GM03348 (cell line): Measurements from ENCODE around the gene PPME1.

Experiments
- DNase-seq: peaks from one replicate; pipeline ENCODE4 v3.0.0; 2012; ENCODE audit warnings: low spot score

PPME1 gene

DNA sequence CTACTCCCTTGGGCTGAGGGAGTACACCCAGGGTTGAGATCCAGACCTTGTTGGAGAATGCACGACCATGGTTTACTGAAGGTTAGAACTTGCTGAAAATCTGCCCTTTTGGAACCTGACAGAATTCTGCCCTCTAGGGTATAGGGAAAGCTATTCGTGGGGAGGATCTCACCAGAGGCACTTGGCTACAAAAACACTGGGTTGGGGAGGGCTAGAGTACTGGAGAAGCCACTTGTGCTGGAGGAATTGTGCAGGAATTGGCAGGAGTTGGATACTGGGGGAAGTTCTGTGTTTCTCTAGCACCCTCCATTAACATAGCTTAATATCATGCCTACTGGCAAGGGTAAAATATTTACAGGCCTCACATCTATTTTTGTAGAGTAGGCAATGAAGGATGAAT, 55.8 kb downstream of the PPME1 start:
- DNase-seq: no peak

DNA sequence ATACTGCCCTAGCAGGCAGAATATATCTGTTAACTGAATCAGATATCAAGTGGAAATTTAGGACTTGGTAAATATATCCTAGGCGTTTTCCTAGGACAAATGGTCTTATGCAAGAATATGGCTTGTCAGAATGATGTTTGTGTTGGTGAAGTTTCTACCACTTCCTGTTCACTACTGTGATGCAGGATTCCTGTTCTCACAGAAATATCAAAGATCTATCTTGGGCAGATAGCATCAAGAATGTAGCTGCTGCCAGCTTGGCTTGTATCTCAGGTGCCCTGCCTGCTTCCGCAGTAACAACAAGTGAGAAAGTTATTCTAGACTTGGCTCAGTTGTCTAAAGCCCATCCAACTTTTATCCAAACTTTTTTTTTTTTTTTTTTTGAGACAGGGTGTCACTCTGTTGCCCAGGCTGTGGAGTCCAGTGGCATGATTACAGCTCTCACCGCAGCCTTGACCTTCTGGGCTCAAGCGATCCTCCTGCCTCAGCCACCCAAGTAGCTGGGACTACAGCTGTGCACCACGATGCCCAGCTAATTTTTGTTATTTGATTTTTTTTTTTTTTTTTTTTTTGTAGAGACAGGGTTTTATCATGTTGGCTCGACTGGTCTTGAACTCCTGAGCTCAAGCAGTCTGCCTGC, 61.3 kb downstream of the PPME1 start:
- no peak for DNase-seq

DNA sequence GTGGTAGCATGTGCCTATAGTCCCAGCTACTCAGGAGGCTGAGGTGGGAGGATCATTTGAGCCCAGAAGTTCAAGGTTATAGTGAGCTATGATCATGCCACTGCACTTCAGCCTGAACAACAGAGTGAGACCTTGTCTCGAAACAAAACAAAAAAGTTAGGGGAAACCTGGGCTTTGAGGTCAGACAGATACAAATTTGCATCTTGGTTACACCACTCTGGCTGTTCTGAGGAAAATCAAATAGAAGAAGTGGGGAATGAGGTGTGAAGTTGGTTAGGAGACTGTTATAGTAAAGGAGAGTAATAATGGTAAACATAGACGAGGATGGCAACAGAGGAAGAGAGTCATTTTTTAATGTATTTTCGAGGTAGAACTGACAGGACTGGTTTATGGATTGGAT, 62.6 kb downstream of the PPME1 start:
- DNase-seq: no peak

DNA sequence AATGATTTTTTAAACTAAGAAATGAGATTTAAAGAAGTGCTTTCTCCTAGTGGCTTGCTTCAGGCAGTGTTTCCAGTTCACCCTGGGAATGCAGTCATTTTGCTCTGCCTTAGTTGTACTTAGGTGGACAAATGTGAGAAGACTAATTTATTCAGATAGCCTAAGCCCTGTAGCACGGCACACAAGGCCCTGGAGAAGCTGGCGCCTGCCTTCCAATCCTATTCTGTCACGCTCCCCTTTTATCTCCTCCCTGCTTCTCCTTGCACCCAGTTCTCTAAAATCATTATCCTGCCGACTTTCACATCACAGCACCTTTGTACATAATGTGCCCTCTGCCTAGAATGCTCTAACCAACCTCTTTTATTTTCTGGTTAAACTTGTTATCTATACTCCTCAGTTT, 64.0 kb downstream of the PPME1 start:
- no peak for DNase-seq

DNA sequence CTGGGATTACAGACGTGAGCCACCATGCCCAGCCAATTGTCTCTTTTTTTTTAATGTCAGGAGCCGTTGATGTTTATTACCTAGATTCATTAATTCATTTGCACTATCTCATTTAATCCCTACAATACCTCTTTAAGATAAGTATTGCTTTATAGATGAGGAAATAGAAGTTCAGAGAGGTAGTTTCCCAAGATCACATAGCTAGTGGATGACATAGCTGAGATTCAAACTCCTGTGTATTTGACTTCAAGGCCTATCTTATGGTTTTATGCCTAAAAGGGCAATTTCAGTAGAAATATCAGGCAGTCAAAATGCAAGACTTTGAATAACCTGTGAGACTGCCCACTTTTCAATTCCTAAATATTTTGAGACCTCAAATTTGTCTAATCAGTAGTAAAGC, 66.5 kb downstream of the PPME1 start:
- DNase-seq: no peak

DNA sequence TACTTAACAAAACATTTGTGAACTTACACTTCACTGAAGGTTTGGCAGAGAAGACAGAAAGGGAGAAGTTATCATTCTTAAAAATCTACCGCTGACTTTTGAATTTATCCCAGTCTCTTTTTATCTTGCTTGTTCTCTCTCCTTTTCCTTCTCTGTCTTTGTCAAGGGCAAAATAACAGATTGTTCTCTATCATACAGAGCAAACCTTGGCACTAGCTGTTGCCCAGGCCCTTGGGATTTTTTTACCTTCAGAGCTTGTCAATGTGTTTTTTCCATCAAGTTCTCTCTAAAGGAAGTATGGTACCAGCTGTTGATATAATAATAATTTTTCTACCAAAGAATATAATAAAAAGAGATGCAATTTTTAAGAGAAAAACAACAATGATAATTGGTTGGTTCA, 67.2 kb downstream of the PPME1 start:
- no peak for DNase-seq

DNA sequence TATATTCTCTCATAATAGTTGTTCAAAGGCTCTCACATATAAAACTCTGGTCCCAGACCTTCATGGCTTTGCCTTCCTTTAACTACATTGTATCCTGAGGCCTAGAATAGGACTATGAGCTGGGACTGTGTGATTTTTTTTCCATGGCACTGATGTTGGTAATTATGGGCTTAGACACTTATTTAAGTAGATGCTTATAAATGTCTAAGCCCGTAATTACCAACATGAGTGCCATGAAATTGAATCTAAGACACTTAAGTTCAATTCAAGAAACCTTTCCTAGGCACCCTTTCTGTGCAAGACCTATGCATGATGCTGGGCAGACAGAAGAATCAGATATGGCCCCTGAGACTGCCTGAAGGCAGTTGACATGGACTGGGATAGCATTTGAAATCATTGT, 77.4 kb downstream of the PPME1 start:
- no peak for DNase-seq

DNA sequence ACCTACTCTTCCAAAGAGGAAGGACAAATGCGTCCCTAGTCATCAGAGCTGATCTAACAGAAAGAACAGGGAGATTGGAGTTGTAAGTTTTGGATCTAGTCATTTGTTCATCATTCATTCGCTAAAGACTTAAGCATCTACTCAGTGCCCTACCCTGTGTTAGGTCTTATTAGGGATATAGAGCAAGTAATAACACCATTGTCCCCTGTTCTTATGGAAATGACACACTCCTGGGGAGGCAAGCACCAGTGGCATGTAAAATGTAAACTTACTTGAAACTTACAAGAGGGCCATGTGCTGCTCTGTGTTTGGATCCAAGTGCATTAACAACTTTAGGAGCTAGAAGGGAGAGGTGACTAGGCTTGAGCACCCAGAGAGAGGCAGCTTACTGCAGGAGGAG, 78.4 kb downstream of the PPME1 start:
- no peak for DNase-seq

DNA sequence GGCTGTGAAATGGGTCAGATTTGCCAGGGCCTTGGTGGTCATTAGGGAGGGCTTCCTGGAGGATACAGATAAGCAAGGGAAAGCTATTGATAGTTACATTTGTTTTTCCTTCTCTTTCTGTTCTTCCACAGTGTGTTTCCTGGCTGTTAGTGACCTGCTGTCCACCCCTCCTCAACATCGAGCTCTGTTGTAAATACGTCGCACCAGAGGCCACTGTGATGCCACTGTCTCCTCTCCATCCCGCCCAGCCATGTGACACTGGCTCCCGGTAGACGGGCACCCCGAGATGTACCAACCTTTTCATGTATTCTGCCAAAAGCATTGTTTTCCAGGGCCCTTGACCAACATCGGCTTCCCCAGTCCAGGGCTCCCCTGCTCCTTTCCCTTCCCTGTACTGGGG, 82.3 kb downstream of the PPME1 start:
- DNase-seq: no peak

DNA sequence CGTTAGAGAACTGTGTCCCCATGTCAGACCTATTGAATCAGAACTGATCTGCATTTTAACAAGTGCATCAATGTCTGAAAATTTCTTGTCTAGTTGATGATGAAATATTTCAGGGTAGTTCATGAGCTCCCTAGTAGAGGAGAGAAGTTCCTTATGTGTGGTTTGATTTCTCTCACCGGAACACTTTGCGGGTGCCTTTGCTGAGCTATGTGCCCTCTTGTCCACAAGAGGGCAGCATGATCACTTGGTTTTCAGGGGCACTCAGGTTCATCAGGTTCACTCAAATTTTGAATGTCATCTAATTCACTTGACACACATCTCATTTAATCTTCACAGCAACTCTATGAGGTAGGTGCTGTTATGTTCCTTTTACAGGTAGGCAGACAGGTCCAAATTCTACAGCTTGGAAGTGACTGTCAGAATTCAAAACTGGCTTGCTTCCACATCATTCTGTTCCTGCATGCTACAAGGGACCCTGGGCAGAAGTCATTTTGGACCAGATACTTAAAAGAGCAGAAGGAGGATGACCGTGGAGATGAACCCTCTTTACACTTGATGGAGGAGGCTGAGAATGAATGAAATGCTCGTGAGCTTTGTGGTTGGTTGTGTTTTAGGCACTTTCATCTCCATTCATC, 84.8 kb downstream of the PPME1 start:
- DNase-seq: peak; percentile 82

DNA sequence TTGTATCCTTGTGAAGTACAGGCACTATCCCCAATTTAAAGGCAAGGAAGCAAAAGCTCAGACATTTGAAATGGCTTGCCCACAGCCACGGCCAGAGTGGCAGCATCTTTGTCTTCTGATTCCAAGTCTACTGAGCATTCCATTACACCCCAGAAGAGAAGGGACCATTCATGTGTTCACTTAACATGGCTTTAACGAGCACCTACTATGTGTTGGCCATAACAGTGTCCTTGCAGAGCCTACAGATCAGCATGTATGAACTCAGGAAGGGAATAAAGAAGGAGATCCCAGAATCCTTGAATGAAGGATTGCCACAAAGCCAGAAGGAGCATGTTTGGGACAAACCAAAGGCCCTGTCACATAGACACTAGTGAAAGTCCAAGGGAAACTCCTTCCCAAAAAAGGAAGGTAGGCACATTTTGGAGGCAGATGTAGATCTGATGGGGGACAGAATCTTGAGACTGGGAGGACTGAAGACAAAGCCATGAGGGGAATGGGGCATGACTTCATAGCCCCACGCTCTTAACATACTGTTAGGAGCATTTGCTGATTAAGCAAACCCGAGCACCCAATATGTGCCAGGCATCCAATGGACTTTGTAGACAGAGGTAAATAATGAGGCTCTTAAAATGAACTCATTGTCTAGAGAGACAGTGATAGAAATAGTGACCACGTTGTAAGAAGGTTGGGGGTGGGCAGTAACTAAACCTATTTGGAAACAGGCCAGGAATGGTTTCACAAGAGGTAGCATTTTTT, 85.5 kb downstream of the PPME1 start:
- no peak for DNase-seq

DNA sequence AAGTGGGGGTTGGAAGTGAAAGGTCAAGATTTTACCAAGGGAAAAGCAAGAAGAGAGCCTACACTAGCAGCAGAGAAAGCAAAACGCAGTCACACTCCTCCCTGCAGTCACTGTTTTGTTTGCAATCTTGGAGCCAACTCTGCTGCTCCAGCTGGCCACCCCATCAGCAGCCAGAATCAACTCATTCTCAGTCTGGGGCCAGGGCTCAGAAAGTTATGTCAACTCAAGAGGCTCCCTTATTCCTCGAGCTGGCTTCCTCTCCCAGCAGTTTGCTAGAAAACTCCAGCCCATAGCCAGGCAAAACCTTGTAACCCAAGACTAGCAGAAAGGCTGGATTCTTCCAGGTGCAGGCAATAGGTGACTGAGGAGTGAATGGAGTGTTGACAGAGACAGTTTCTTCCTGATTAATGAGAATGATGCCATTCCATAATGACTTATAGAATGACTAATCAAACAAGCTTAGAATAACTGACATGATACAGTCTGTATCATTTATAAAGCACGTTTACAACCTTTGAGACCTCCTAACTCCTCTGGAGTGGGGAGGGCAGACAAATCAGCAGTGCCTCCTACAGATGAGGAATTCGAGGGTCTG, 87.0 kb downstream of the PPME1 start:
- peak; percentile 68 for DNase-seq

DNA sequence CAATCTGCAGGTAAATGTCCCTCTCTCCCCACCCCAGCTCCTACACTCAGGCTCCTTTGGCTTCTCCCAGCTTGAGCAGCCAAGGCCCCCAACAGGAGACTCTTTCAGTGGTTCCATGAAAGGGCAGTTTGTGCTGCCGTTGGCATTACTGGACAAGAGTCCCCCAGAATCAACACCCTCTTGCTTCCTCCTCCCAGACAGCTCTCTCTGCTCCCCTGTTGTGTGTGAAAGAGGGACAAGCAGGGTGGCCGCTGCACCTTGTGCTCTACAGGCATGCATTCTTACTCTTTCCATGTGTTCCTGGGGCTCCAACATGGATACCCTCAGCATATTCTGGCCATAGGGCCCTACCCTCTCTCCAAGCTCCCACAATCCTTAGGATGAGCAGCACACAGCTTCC, 91.6 kb downstream of the PPME1 start:
- DNase-seq: no peak

DNA sequence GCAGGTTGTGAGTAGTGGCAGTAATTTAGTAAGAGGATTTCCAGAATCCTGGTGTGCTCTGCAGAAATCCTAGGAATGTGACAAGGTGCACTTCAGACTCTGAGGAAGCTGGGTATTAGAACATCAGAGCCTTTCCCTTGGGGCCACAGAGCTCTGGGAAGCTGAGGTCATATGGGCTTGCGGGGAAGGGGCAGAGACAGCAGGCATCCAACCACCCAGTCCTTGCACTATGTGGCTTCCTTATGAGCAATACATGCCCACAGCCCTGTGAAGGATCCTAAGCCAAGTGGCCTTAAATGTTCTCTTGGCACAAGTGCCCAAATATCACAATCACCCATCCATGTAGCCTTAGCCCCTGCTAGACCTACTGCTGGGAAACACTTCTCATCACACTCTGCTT, 94.2 kb downstream of the PPME1 start:
- no peak for DNase-seq

DNA sequence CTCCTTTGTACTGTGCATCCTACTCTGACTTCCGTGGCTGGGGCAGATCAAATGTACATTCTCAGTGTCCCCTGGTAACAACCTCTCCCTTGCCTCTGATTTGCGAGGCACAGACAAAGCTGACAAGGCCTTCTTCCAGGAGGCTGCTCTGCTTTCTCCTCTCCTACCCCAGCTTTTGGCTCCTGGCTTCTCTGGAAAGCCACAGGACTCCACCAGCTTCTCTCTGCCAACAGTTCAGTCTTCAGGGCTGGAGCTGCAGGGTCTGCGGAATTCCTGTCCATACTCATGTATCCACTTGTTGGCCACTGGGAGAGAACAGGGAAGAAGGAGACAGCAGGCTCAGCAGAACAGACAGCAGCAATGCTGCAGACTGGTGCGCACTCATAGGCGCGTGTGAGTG, 95.9 kb downstream of the PPME1 start:
- DNase-seq: no peak

DNA sequence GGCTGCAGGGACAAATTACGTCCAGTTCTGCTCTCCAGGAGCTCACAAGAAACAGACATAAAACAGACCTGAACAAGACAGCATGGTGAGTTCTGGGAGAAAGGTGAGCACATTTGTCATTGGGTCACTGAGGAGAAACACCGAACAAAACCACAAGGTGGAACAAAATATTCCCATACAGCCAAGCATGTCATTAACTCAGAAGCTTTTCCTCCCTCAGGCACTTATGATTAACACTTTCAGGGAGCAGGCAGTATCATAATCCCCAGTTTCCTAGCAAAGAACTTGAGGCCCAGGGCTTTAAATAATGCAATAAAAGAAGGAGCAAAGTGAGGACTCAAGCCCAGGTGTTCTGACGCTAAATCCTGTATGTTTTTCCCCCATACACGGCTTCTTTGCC, 97.4 kb downstream of the PPME1 start:
- no peak for DNase-seq

DNA sequence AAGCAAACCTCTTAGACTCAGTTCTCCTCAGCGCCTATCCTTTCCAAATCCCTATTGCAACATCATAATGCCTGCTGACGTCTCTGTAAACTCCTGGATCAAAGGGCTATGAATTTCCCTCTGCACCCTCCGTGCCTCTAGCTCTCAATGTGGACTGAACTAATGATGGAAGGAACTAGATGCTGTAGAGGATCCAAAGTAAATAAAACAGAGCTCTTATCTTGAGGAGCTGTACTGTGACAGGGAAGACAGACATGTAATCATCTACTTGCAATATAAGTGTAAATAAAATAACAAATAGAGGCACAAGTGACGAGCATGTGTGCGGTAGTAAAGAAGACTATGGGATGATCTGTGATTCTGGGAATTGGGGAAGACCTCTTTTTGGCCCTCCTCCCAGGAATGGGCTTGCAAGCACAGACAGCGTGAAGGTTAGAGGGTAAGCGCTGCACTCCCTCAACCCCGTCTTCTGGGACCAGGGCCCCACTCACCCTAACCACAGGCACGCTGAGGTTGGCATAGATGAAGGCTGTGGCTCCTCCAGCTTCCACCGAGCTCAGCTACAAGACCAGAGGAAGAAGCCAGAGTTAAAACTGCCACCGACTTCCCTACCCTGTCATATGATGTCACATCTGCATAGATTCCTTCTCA, 98.2 kb downstream of the PPME1 start:
- DNase-seq: no peak

DNA sequence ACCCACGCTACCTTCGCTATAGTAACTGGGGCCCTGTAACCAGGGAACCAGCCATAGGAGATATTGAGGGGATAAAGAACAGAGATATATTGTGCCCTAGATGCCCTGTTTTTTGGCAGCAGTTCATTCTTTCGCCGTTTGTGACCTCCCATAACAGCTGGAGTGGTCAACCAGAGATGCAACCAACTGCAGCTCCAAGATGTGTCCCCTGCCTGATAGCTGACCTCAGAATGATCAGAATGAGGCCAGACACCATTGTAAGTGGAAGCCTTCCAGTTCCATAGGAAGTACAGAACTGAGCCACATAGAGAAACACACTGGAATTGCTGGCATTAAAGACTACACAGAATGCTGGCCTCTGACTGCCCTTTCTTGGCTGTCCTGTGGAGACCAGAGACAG, 101.2 kb downstream of the PPME1 start:
- DNase-seq: no peak

DNA sequence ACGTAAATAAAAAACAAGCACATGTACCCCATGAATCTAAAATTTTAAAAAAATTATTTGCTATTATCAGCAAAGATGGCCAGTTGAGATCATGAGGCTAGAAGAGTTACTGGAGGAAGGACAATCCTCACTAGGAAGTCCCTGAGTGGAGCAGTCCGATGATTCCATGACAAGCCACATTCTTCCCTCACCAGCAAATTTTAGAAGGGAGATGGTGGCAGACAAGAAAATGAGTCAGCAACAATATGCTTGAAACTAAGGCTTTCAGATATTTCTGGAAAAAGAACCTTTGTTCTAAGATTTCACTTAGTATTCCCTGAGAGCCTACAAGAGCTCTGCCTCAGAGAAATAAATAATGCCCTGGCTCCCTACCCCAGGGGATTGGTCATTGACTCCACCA, 105.5 kb downstream of the PPME1 start:
- DNase-seq: peak; percentile 62

DNA sequence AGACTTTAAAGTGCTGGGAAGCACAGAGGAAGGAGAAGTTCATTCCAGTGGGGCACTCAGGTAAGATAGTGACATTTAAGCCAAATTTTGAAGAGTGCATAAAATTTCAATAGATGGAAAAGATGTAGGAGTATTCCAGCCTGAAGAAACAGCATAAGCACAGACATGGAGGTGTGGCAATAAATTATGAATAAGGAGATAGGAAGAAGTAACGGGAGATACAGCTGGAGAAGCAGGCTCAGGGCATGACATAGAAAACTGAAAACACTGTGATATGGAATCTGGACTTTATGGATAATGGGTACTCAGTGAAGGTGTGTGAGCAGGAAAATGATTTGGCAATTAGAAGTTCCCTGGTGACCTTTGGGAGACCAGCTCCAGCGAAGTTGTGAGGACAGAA, 107.0 kb downstream of the PPME1 start:
- no peak for DNase-seq

DNA sequence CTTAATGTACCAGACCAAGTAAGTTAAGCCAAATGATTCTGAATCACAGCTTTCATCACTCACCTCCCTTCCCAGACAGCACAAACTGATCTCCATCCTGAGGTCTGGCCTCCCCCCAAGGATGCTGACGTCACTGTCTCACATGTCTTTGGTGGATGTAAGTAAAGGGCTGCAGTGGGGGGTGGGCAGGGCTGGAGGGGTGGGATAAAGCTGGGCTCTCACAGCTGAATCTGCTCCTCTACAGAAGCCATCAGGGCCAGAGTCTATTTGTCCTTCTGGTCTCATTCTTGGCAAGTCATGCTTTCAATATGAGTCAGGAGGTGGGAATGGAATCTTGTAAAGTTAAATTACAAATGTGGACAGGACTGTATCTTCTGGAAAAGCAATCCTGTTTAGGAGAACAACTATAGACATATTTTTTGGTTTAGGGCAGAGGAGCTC, 107.7 kb downstream of the PPME1 start:
- peak; percentile 86 for DNase-seq

DNA sequence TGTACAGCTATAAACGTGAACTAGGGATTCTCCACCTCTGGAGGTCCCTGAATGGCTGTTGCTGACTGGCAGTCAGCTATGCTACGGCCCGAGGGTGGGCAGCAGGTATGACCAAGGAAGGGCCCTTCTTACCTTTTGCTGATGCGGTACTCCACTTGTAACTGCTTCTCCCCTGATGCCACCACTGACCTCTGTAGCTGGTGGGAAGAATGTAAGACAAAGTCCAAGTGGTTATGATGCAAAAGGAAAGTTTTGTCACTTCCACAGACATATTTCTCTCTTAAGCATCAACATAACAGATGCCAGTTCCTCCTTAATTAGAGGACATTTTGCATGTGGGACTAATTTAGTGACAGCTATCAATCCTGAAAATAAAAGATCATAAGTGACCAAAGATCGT, 108.2 kb downstream of the PPME1 start:
- DNase-seq: no peak

DNA sequence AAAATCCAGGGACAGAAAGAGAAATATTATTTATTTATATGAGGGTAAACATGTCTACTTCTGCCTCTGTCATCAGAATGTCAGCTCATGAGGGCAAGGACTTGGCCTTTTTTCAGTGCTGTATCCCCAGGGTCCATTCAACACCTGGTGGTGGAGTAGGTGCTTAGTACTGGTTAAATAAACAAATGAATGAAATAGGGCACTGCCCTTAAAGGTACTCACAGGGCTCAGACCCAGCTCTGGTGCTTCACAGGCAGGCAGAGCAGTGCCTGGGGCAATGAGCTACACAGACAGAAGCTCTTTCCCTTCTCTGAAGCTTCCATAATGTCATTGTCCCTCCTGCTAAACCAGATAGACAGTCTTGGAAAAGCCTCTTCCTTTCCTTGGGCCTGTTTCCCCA, 109.4 kb downstream of the PPME1 start:
- no peak for DNase-seq
